Liver (tissue), 3 donors: ENCODE results near the gene TRAPPC12.

Experiments used
- EGR1 ChIP-seq, 2 donors: IDR thresholded peaks; 2 replicates each; pipeline ENCODE4 v1.6.1; 2016 to 2018; ENCODE audit warnings: antibody characterized with exemption in 2 of 2, low read depth in 2 of 2
- GABPA ChIP-seq, 2 donors: IDR thresholded peaks in 1 of 2; conservative IDR thresholded peaks in 1 of 2; 2 replicates each; pipeline ENCODE4 v1.6.1; 2016; ENCODE audit warnings: antibody characterized with exemption in 2 of 2, mild to moderate bottlenecking in 1 of 2, moderate library complexity in 1 of 2
- RAD21 ChIP-seq, 2 donors: IDR thresholded peaks; 2 replicates each; pipeline ENCODE4 v1.6.1; 2016; ENCODE audit warnings: antibody characterized with exemption in 2 of 2, mild to moderate bottlenecking in 2 of 2
- YY1 ChIP-seq: IDR thresholded peaks from 2 replicates; pipeline ENCODE4 v1.6.1; 2016; ENCODE audit warnings: antibody characterized with exemption, mild to moderate bottlenecking
- TF ChIP-seq, protein P1 (sequence below): fragments of 150-350 bp; IDR thresholded peaks from 2 replicates; pipeline ENCODE4 v1.5.1; 2017; ENCODE audit warnings: improper control_type of control experiment, low read depth, low read length; ENCODE audit not compliant: missing input control
- donor health status: healthy.
- donor health status: healthy.

DNA sequence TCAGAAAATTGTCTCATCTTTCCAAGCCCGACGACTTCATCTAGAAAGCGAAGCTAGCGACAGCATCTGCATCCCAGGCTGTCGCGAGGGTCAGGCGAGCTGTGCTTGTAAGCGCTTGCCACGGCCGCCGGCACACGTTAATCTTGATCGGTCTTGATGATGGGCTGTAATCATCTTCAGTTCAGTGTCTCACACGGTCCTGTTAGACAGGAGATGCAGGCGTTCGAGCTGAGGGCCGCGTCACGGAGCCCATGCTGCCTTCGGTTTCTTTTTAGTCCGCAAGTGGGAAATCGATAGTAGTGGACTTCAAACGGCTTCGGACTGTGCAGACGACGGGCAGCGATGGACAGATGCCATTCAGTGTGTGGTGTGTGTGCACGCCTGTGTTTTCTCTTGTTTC is 96.3 kb downstream of the TRAPPC12 start:
- TF ChIP-seq, protein P1, sequence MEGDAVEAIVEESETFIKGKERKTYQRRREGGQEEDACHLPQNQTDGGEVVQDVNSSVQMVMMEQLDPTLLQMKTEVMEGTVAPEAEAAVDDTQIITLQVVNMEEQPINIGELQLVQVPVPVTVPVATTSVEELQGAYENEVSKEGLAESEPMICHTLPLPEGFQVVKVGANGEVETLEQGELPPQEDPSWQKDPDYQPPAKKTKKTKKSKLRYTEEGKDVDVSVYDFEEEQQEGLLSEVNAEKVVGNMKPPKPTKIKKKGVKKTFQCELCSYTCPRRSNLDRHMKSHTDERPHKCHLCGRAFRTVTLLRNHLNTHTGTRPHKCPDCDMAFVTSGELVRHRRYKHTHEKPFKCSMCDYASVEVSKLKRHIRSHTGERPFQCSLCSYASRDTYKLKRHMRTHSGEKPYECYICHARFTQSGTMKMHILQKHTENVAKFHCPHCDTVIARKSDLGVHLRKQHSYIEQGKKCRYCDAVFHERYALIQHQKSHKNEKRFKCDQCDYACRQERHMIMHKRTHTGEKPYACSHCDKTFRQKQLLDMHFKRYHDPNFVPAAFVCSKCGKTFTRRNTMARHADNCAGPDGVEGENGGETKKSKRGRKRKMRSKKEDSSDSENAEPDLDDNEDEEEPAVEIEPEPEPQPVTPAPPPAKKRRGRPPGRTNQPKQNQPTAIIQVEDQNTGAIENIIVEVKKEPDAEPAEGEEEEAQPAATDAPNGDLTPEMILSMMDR: no peak
- no peak for TF ChIP-seq GABPA (IDR thresholded peaks at IDR 0.05 in 1 of 2, conservative IDR thresholded peaks at IDR 0.05 in 1 of 2)
- TF ChIP-seq RAD21 (IDR thresholded peaks at IDR 0.05): no peak
- no peak for TF ChIP-seq YY1
- TF ChIP-seq EGR1 (IDR thresholded peaks at IDR 0.05; ENCODE audit: low read depth in 2 of 2): no peak
